K562 (cell line): ENCODE measurements around the gene CDH12. TPM values are rescaled to one million over a fixed set of nuclear protein-coding genes. Genes with fewer than 3 reads are reported as not detected.

ENCODE experiments used
- ATAC-seq: fragments of 200-7000 bp; cut with Tn5 transposase; 3 replicates; pipeline ENCODE4 v1.9.1; 2020; ENCODE audit warnings: moderate library complexity
- BruUV-seq: library from RNA; stranded (reverse); fragments of 400-500 nt; replicated peaks from 2 replicates; lab custom pipeline; 2021; lab: Mats Ljungman, UMichigan
- CTCF ChIA-PET: fragments of 300-600 bp; formaldehyde crosslinking; extraction: SDS; loops from one replicate; lab custom pipeline; 2021; ENCODE audit warnings: low intra/inter-chr PET ratio; lab: Yijun Ruan, JAX
- POLR2A ChIA-PET: fragments of 300-600, 350-650 bp; sonication (Branson Sonifier 250); formaldehyde crosslinking; extraction: SDS; loops from one replicate; lab custom pipeline; 2021; ENCODE audit warnings: antibody characterized with exemption, inconsistent platforms; lab: Yijun Ruan, JAX
- DNase-seq, 4 experiments: peaks; one replicate each; pipeline versions ENCODE4 v3.0.0 to v3.0.0-alpha.2; 2011 to 2018; ENCODE audit warnings: low spot score in 3 of 4, mixed read lengths in 3 of 4; ENCODE audit errors: extremely low read depth in 1 of 4
- FAIRE-seq: peaks from 2 replicates; lab custom pipeline; 2011; peaks lifted over from hg19 to GRCh38; lab: Jason Lieb, UNC
- H2AFZ ChIP-seq: 2 replicates; pipeline ENCODE4 v1.6.0; 2011; ENCODE audit warnings: low read depth, low read length, control low read depth, inconsistent platforms
- H3K27ac ChIP-seq: fragments of 200-600 bp; 3 replicates; pipeline ENCODE4 v1.8.0; 2011; ENCODE audit warnings: low read depth, mild to moderate bottlenecking, control low read depth, inconsistent platforms, low read length, moderate library complexity, mixed read lengths; ENCODE audit errors: extremely low read depth
- H3K27me3 ChIP-seq, 2 experiments: fragments of 300-600 bp in 1 of 2; 2 replicates in 1 of 2; 3 replicates in 1 of 2; pipeline versions ENCODE4 v1.6.0 to v1.8.0; 2011; ENCODE audit warnings: inconsistent platforms in 2 of 2, low read length in 2 of 2, mild to moderate bottlenecking in 1 of 2, mixed read lengths in 1 of 2, moderate library complexity in 1 of 2; ENCODE audit not compliant: control insufficient read depth in 2 of 2, insufficient read depth in 2 of 2
- H3K36me3 ChIP-seq: fragments of 300-600 bp; 3 replicates; pipeline ENCODE4 v1.8.0; 2011; ENCODE audit warnings: mild to moderate bottlenecking, low read length, inconsistent platforms; ENCODE audit not compliant: control insufficient read depth, insufficient read depth
- H3K4me1 ChIP-seq, 2 experiments: fragments of 200-600 bp in 1 of 2; replicated peaks in 1 of 2; 2 replicates in 1 of 2; 3 replicates in 1 of 2; pipeline versions ENCODE4 v1.5.1 to v1.8.0; 2011; ENCODE audit warnings: inconsistent platforms in 2 of 2, low read length in 2 of 2, mild to moderate bottlenecking in 1 of 2, mixed read lengths in 1 of 2, moderate library complexity in 1 of 2; ENCODE audit not compliant: control insufficient read depth in 2 of 2, insufficient read depth in 2 of 2
- H3K4me2 ChIP-seq: 2 replicates; pipeline ENCODE4 v1.6.1; 2011; ENCODE audit warnings: low read length, control low read depth, inconsistent platforms, mixed read lengths; ENCODE audit not compliant: insufficient read depth
- H3K4me3 ChIP-seq: fragments of 200-600 bp; sonication (generic), shearing (Covaris generic); 2 replicates; pipeline ENCODE4 v1.5.1; 2016; ENCODE audit warnings: control low read depth, inconsistent platforms
- H3K79me2 ChIP-seq: fragments of 200-600 bp; 3 replicates; pipeline ENCODE4 v1.8.0; 2011; ENCODE audit warnings: low read length, inconsistent platforms; ENCODE audit not compliant: control insufficient read depth, insufficient read depth
- H3K9ac ChIP-seq, 2 experiments: 2 replicates each; pipeline versions ENCODE4 v1.6.0 to v1.6.1; 2011; ENCODE audit warnings: low read depth in 2 of 2, low read length in 2 of 2, control low read depth in 1 of 2, inconsistent platforms in 1 of 2, mild to moderate bottlenecking in 1 of 2, mixed read lengths in 1 of 2; ENCODE audit not compliant: insufficient read depth in 1 of 2
- H3K9me1 ChIP-seq: one replicate; pipeline ENCODE4 v1.6.0; 2011; ENCODE audit warnings: inconsistent platforms, mild to moderate bottlenecking, low read length, moderate library complexity; ENCODE audit not compliant: control insufficient read depth, insufficient read depth
- H3K9me3 ChIP-seq: replicated peaks from 2 replicates; pipeline ENCODE4 v1.5.1; 2011; ENCODE audit warnings: low read depth, low read length, inconsistent platforms; ENCODE audit not compliant: control insufficient read depth, insufficient read depth
- H4K20me1 ChIP-seq: replicated peaks from 2 replicates; pipeline ENCODE4 v1.6.1; 2011; ENCODE audit warnings: low read length, inconsistent platforms, mixed read lengths; ENCODE audit not compliant: control insufficient read depth, insufficient read depth
- FIP1L1 ChIP-seq: fragments of 200-400 bp; formaldehyde crosslinking; IDR thresholded peaks from 2 replicates; pipeline ENCODE4 v1.6.1; 2018; ENCODE audit warnings: mild to moderate bottlenecking, low read depth, low read length; ENCODE audit not compliant: poor library complexity, severe bottlenecking
- FOXJ2 ChIP-seq: fragments of 200-800 bp; sonication (Bioruptor generic); IDR thresholded peaks from 2 replicates; pipeline ENCODE4 v1.6.1; 2016; ENCODE audit warnings: missing genetic modification characterization, missing compliant biosample characterization
- GMEB1 ChIP-seq: fragments of 250-450 bp; sonication (Bioruptor Pico); IDR thresholded peaks from 2 replicates; pipeline ENCODE4 v1.4.0; 2020; ENCODE audit warnings: mild to moderate bottlenecking
- HEY1 ChIP-seq: fragments of 250-450 bp; sonication (Bioruptor Pico); IDR thresholded peaks from 2 replicates; pipeline ENCODE4 v1.5.0; 2020; ENCODE audit warnings: mild to moderate bottlenecking, moderate library complexity, borderline replicate concordance
- PHTF2 ChIP-seq: fragments of 250-450 bp; sonication (Bioruptor Pico); IDR thresholded peaks from 2 replicates; pipeline ENCODE4 v1.5.0; 2021; ENCODE audit warnings: mild to moderate bottlenecking
- SMARCA4 ChIP-seq: fragments of 450-650 bp; IDR thresholded peaks from 2 replicates; pipeline ENCODE4 v1.6.1; 2016
- SNRNP70 ChIP-seq: fragments of 200-400 bp; formaldehyde crosslinking; optimal IDR thresholded peaks from 2 replicates; pipeline ENCODE3; 2017; ENCODE audit warnings: low read depth, low read length
- STAT6 ChIP-seq: sonication (generic); formaldehyde crosslinking; IDR thresholded peaks from 2 replicates; pipeline ENCODE4 v1.8.1; 2023; ENCODE audit warnings: mild to moderate bottlenecking, missing genetic modification reagents
- ZBTB17 ChIP-seq: fragments of 450-650 bp; formaldehyde crosslinking; IDR thresholded peaks from 2 replicates; pipeline ENCODE4 v1.4.0; 2020; ENCODE audit warnings: mild to moderate bottlenecking
- ZNF707 ChIP-seq: fragments of 250-450 bp; sonication (Bioruptor Pico); conservative IDR thresholded peaks from 2 replicates; pipeline ENCODE4 v1.8.0; 2022; ENCODE audit warnings: inconsistent platforms, mild to moderate bottlenecking, moderate library complexity
- WGBS: fragments of 100-300 bp; shearing (Covaris generic); methylation state at CpG from one replicate; pipeline ENCODE4 v1.1.6; 2016; ENCODE audit warnings: low coverage, mixed read lengths; ENCODE audit not compliant: insufficient coverage; ENCODE audit errors: missing lambda C conversion rate; 5-methylcytosine and 5-hydroxymethylcytosine counted together
- in situ Hi-C: fragments of 300-500 bp; cut with MboI; formaldehyde crosslinking; loops from 4 replicates; pipeline ENCODE4 v1.15.0; 2018; ENCODE audit warnings: inconsistent platforms, mixed read lengths
- intact Hi-C: fragments of 100-400 bp; cut with micrococcal nuclease; formaldehyde crosslinking; loops from 2 replicates; pipeline ENCODE4 v1.14.2; 2022
- polyA plus RNA-seq, 8 experiments: library from polyadenylated mRNA; depleted of rRNA in 4 of 8; stranded (reverse) in 5 of 8; unstranded in 3 of 8; fragments of >200 nt; fragmentation: Nextera tagmentation in 2 of 8; fragmentation: Illumina TruSeq in 1 of 8; extraction: Ambion mirVana in 2 of 8; extraction: Trizol in 1 of 8; gene quantifications; 2 replicates each; pipeline versions ENCODE4 v1.2.1 to v1.2.3, GENCODE V29; 2011 to 2014; ENCODE audit warnings: inconsistent platforms in 1 of 8, missing spikeins in 1 of 8
- total RNA-seq, 7 experiments: library from RNA; depleted of rRNA in 6 of 7; stranded (reverse); fragments of >200 nt in 6 of 7; fragmentation: Illumina TruSeq in 2 of 7; extraction: Trizol in 2 of 7; gene quantifications; 2 replicates each; pipeline versions ENCODE4 v1.2.1 to v1.2.3, GENCODE V29; 2011 to 2021; ENCODE audit warnings: low replicate concordance in 1 of 7

CDH12 gene
- total and polyA plus RNA-seq, 9 of the 15 experiments (the other 6 are each of a cell fraction or from before 2014, with no cell fraction given) = 0.03 to 1.7 (median 0.37) TPM

GRCh38 chr5:22835686-22836085 is 17.5 kb downstream of the CDH12 start:
- ATAC-seq (no peak), FAIRE-seq (no peak), DNase-seq (no peak)
- H3K4me3 ChIP-seq = no peak overlapping the region
- no peaks in the 10 kb centered on the region for H3K27me3 ChIP-seq
- no peak overlapping the region for H3K4me2 ChIP-seq
- no peak overlapping the region for H3K9ac ChIP-seq
- H3K36me3 ChIP-seq = no peaks in the 10 kb centered on the region
- ChIA-PET CTCF (no interaction called here), POLR2A (no interaction called here)
- H4K20me1 ChIP-seq = no peaks in the 10 kb centered on the region
- no peak overlapping the region for H2AFZ ChIP-seq
- H3K79me2 ChIP-seq = no peaks in the 10 kb centered on the region
- in situ Hi-C loops (no loop called here), intact Hi-C loops (no loop called here)
- H3K9me3 ChIP-seq = no peaks in the 10 kb centered on the region
- BruUV-seq = no TSS peak
- H3K4me1 ChIP-seq = no peaks in the 10 kb centered on the region
- no peaks in the 10 kb centered on the region for H3K9me1 ChIP-seq
- TF ChIP-seq ZBTB17 (CRISPR knock-in tag) (no peak), SNRNP70 (no peak), FOXJ2 (tag) (no peak), HEY1 (CRISPR knock-in tag) (no peak), FIP1L1 (no peak), SMARCA4 (no peak), GMEB1 (CRISPR knock-in tag) (no peak), PHTF2 (no peak), ZNF707 (no peak), STAT6 (CRISPR knock-in tag) (no peak)
- H3K27ac ChIP-seq = no peak overlapping the region
- WGBS = 0% methylated on average over 1 of the region's 1 CpG
